Endothelial cell (in vitro differentiated cells): ENCODE results near the gene TEAD1. TPM values are rescaled to one million over a fixed set of nuclear protein-coding genes. Genes with fewer than 3 reads are reported as not detected.
A peak's percentile ranks its signal among the peaks of the same experiment; 100 is the strongest.

ENCODE experiments used
- DNase-seq: peaks from one replicate; pipeline ENCODE4 v3.0.0; 2021; ENCODE audit warnings: low spot score
- H3K27ac Mint-ChIP-seq: one replicate; pipeline ENCODE4 v1.8.0; 2021; ENCODE audit warnings: mixed read lengths, inconsistent platforms; ENCODE audit not compliant: unreplicated experiment
- H3K27me3 Mint-ChIP-seq: one replicate; pipeline ENCODE4 v1.8.0; 2021; ENCODE audit warnings: mild to moderate bottlenecking, moderate library complexity, mixed read lengths, inconsistent platforms; ENCODE audit not compliant: unreplicated experiment
- H3K36me3 Mint-ChIP-seq: one replicate; pipeline ENCODE4 v1.8.0; 2021; ENCODE audit warnings: mild to moderate bottlenecking, low read depth, mixed read lengths, inconsistent platforms; ENCODE audit not compliant: unreplicated experiment
- H3K4me1 Mint-ChIP-seq: one replicate; pipeline ENCODE4 v1.8.0; 2021; ENCODE audit warnings: mild to moderate bottlenecking, mixed read lengths, inconsistent platforms; ENCODE audit not compliant: unreplicated experiment
- H3K4me3 Mint-ChIP-seq: one replicate; pipeline ENCODE4 v1.8.0; 2021; ENCODE audit warnings: mild to moderate bottlenecking, mixed read lengths, inconsistent platforms; ENCODE audit not compliant: unreplicated experiment
- H3K9me3 Mint-ChIP-seq: one replicate; pipeline ENCODE4 v1.8.0; 2021; ENCODE audit warnings: mixed read lengths, inconsistent platforms; ENCODE audit not compliant: unreplicated experiment
- total RNA-seq: library from RNA; stranded (reverse); fragmentation: NEBNext Ultra II Directional; extraction: Animal tissue kit (Norgen Biotek cat#: 25700); gene quantifications from one replicate; pipeline ENCODE4 v1.2.1, GENCODE V29; 2021; ENCODE audit not compliant: unreplicated experiment
- TF ChIP-seq, protein P1 (sequence below): fragments of 200-600 bp; sonication (generic); IDR thresholded peaks from one replicate; pipeline ENCODE4 v1.5.0; 2021; ENCODE audit warnings: antibody characterized with exemption; ENCODE audit not compliant: unreplicated experiment

Gene TEAD1
- total RNA-seq, 1 donor from 2014 or later, result 54.4 TPM

- H3K27me3 Mint-ChIP-seq, result peaks cover 4% of the 10 kb centered on the region
- peaks cover 70% of the 10 kb centered on the region for H3K4me1 Mint-ChIP-seq
- no peak overlapping the region for H3K4me3 Mint-ChIP-seq
- TF ChIP-seq, protein P1, sequence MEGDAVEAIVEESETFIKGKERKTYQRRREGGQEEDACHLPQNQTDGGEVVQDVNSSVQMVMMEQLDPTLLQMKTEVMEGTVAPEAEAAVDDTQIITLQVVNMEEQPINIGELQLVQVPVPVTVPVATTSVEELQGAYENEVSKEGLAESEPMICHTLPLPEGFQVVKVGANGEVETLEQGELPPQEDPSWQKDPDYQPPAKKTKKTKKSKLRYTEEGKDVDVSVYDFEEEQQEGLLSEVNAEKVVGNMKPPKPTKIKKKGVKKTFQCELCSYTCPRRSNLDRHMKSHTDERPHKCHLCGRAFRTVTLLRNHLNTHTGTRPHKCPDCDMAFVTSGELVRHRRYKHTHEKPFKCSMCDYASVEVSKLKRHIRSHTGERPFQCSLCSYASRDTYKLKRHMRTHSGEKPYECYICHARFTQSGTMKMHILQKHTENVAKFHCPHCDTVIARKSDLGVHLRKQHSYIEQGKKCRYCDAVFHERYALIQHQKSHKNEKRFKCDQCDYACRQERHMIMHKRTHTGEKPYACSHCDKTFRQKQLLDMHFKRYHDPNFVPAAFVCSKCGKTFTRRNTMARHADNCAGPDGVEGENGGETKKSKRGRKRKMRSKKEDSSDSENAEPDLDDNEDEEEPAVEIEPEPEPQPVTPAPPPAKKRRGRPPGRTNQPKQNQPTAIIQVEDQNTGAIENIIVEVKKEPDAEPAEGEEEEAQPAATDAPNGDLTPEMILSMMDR, result no peak
- H3K36me3 Mint-ChIP-seq, result no peaks in the 10 kb centered on the region
- no peaks in the 10 kb centered on the region for H3K9me3 Mint-ChIP-seq
- no peak for DNase-seq
- H3K27ac Mint-ChIP-seq, result peak overlapping the region; percentile 96
These were observed 150.2 kb downstream of the TEAD1 start for GRCh38 chr11:12824281-12825041.

DNA sequence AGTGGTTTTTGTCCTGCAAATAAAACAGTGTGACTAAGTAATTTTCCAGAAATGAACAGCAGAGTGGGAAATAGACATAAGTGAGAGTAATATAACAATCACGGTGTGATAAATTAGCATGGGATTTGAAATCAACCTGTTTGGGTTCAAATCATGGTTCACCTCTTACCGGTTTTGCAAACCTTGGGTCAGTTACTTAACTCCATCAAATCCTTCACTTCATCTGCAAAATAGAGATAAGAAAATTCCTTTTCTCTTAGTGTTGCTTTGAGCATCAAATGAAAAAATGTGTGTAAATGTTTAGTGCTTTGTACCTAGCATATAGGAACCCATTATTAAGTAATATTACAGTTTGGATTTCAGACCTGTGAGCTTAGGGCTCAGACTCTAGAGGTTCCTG is 152.2 kb downstream of the TEAD1 start:
- TF ChIP-seq, protein P1, result no peak
- no peak for DNase-seq
- no peaks in the 10 kb centered on the region for H3K9me3 Mint-ChIP-seq
- no peak overlapping the region for H3K27ac Mint-ChIP-seq
- H3K36me3 Mint-ChIP-seq, result peaks cover 7% of the 10 kb centered on the region
- H3K27me3 Mint-ChIP-seq, result peaks cover 6% of the 10 kb centered on the region
- peaks cover 75% of the 10 kb centered on the region for H3K4me1 Mint-ChIP-seq
- no peak overlapping the region for H3K4me3 Mint-ChIP-seq

DNA sequence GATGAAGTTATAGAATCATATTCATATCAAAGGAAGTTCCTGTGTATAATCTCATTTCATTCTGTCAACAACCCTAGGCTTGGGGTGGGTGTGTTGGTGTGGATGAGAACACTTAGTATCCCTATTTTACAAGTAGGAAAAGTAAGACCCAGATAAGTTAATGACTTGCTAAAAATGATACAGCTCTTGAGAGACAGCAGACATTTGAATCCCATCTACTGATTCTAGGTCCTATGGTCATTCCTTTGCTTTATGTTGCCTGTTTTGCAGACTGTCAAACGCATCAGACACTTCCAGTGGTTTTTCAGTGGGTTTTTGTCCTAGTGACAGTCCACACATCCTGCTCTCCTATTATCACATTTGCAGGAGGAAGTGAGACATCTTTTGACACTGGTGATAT is 153.1 kb downstream of the TEAD1 start:
- Mint-ChIP-seq H3K36me3 (peaks cover 7% of the 10 kb centered on the region), H3K9me3 (no peaks in the 10 kb centered on the region), H3K4me3 (peak overlapping the region; percentile 88), H3K27ac (peak overlapping the region; percentile 98), H3K4me1 (peaks cover 69% of the 10 kb centered on the region), H3K27me3 (peaks cover 5% of the 10 kb centered on the region)
- TF ChIP-seq, protein P1, result no peak
- no peak for DNase-seq

GRCh38 chr11:12827929-12828812 is 153.9 kb downstream of the TEAD1 start:
- peaks cover 7% of the 10 kb centered on the region for H3K36me3 Mint-ChIP-seq
- no peaks in the 10 kb centered on the region for H3K9me3 Mint-ChIP-seq
- H3K4me1 Mint-ChIP-seq, result peaks cover 63% of the 10 kb centered on the region
- TF ChIP-seq, protein P1, result no peak
- DNase-seq, result peak; percentile 33
- peaks cover 2% of the 10 kb centered on the region for H3K27me3 Mint-ChIP-seq
- peak overlapping the region; percentile 88 for H3K4me3 Mint-ChIP-seq
- H3K27ac Mint-ChIP-seq, result peak overlapping the region; percentile 98
